Thymus (tissue), 11 donors: ENCODE data around the gene CFAP299. TPM values are rescaled to one million over a fixed set of nuclear protein-coding genes. Genes with fewer than 3 reads are reported as not detected.

Experiments used
- DNase-seq, 9 donors: peaks; one replicate each; pipeline ENCODE4 v3.0.0-alpha.2; 2013; ENCODE audit warnings: low spot score in 9 of 9, low read depth in 6 of 9, missing footprints in 1 of 9
- H3K27ac ChIP-seq, 2 donors: one replicate each; pipeline ENCODE4 v1.5.1; 2013; ENCODE audit warnings: control low read depth in 1 of 2, low read depth in 1 of 2, low read length in 1 of 2, mild to moderate bottlenecking in 1 of 2, moderate library complexity in 1 of 2
- H3K27me3 ChIP-seq, 2 donors: one replicate each; pipeline ENCODE4 v1.5.1; 2013; ENCODE audit warnings: low read length in 1 of 2; ENCODE audit not compliant: control insufficient read depth in 2 of 2, insufficient read depth in 1 of 2
- H3K36me3 ChIP-seq, 2 donors: one replicate each; pipeline ENCODE4 v1.5.1; 2013; ENCODE audit warnings: low read length in 1 of 2, mild to moderate bottlenecking in 1 of 2, moderate library complexity in 1 of 2; ENCODE audit not compliant: control insufficient read depth in 2 of 2, insufficient read depth in 2 of 2
- H3K4me1 ChIP-seq, 2 donors: one replicate each; pipeline ENCODE4 v1.5.1; 2013; ENCODE audit warnings: low read length in 2 of 2; ENCODE audit not compliant: control insufficient read depth in 2 of 2, insufficient read depth in 2 of 2
- H3K4me3 ChIP-seq, 2 donors: one replicate each; pipeline ENCODE4 v1.5.1; 2013; ENCODE audit warnings: low read length in 2 of 2, control low read depth in 1 of 2, mild to moderate bottlenecking in 1 of 2
- H3K9me3 ChIP-seq, 2 donors: one replicate each; pipeline ENCODE4 v1.5.1; 2013; ENCODE audit warnings: low read length in 1 of 2, mild to moderate bottlenecking in 1 of 2; ENCODE audit not compliant: control insufficient read depth in 2 of 2, insufficient read depth in 1 of 2
- WGBS: extraction: QIAGEN DNeasy Blood & Tissue Kit; methylation state at CpG from one replicate; pipeline ENCODE4 v1.1.7; 2013; 5-methylcytosine and 5-hydroxymethylcytosine counted together
- polyA plus RNA-seq: library from polyadenylated mRNA; stranded (reverse); fragments of 200-250 nt; gene quantifications from one replicate; pipeline ENCODE4 v1.2.3, GENCODE V29; 2013
- total RNA-seq: library from RNA; stranded (reverse); fragments of 120-200 nt; gene quantifications from one replicate; pipeline ENCODE4 v1.2.4, GENCODE V29; 2013
- donor health status: healthy.

Gene CFAP299
- total and polyA plus RNA-seq, 2 donors: 0.18 to 1.0 TPM

GRCh38 chr4:80608281-80608980, 272.9 kb downstream of the CFAP299 start:
- Histone ChIP-seq H3K4me1 (no peaks in the 10 kb centered on the region), H3K36me3 (no peaks in the 10 kb centered on the region), H3K4me3 (no peak overlapping the region), H3K27ac (no peak overlapping the region), H3K27me3 (no peaks in the 10 kb centered on the region), H3K9me3 (no peaks in the 10 kb centered on the region)
- 95% methylated on average over 3 of the region's 3 CpGs for WGBS
- DNase-seq: no peak

GRCh38 chr4:80610199-80610598, 274.7 kb downstream of the CFAP299 start:
- Histone ChIP-seq H3K36me3 (no peaks in the 10 kb centered on the region), H3K4me3 (no peak overlapping the region), H3K9me3 (no peaks in the 10 kb centered on the region), H3K27ac (no peak overlapping the region), H3K27me3 (no peaks in the 10 kb centered on the region), H3K4me1 (no peaks in the 10 kb centered on the region)
- DNase-seq: no peak
- 94% methylated on average over 1 of the region's 1 CpG for WGBS

- Histone ChIP-seq H3K27me3 (no peaks in the 10 kb centered on the region), H3K4me3 (no peak overlapping the region), H3K9me3 (no peaks in the 10 kb centered on the region), H3K36me3 (no peaks in the 10 kb centered on the region), H3K4me1 (no peaks in the 10 kb centered on the region), H3K27ac (no peak overlapping the region)
- 38% methylated on average over 3 of the region's 3 CpGs for WGBS
- DNase-seq: peak in 2 of 9 donors; percentile 8 to 49
These were observed 275.5 kb downstream of the CFAP299 start for GRCh38 chr4:80610845-80611677.

GRCh38 chr4:80611678-80611979, 276.1 kb downstream of the CFAP299 start:
- Histone ChIP-seq H3K9me3 (no peaks in the 10 kb centered on the region), H3K4me1 (no peaks in the 10 kb centered on the region), H3K27ac (no peak overlapping the region), H3K27me3 (no peaks in the 10 kb centered on the region), H3K36me3 (no peaks in the 10 kb centered on the region), H3K4me3 (no peak overlapping the region)
- DNase-seq: no peak
- 81% methylated on average over 2 of the region's 2 CpGs for WGBS

GRCh38 chr4:80613470-80613869, 277.9 kb downstream of the CFAP299 start:
- Histone ChIP-seq H3K36me3 (no peaks in the 10 kb centered on the region), H3K27ac (no peak overlapping the region), H3K27me3 (no peaks in the 10 kb centered on the region), H3K4me3 (no peak overlapping the region), H3K4me1 (no peaks in the 10 kb centered on the region), H3K9me3 (no peaks in the 10 kb centered on the region)
- DNase-seq: no peak

GRCh38 chr4:80614319-80614718, 278.8 kb downstream of the CFAP299 start:
- no peak for DNase-seq
- no peaks in the 10 kb centered on the region for H3K36me3 ChIP-seq
- no peaks in the 10 kb centered on the region for H3K27me3 ChIP-seq
- H3K4me1 ChIP-seq: no peaks in the 10 kb centered on the region
- H3K4me3 ChIP-seq: no peak overlapping the region
- H3K27ac ChIP-seq: no peak overlapping the region
- H3K9me3 ChIP-seq: no peaks in the 10 kb centered on the region
- WGBS: 97% methylated on average over 6 of the region's 6 CpGs

- H3K36me3 ChIP-seq: no peaks in the 10 kb centered on the region
- H3K4me1 ChIP-seq: no peaks in the 10 kb centered on the region
- over 99% methylated on average over 2 of the region's 2 CpGs for WGBS
- H3K27ac ChIP-seq: no peak overlapping the region
- H3K27me3 ChIP-seq: no peaks in the 10 kb centered on the region
- DNase-seq: no peak
- no peak overlapping the region for H3K4me3 ChIP-seq
- H3K9me3 ChIP-seq: no peaks in the 10 kb centered on the region
These were observed 279.6 kb downstream of the CFAP299 start for GRCh38 chr4:80615099-80615498.

- Histone ChIP-seq H3K4me1 (no peaks in the 10 kb centered on the region), H3K27me3 (no peaks in the 10 kb centered on the region), H3K36me3 (no peaks in the 10 kb centered on the region), H3K27ac (no peak overlapping the region), H3K9me3 (no peaks in the 10 kb centered on the region), H3K4me3 (no peak overlapping the region)
- 50% methylated on average over 1 of the region's 1 CpG for WGBS
- DNase-seq: no peak
These were observed 283.6 kb downstream of the CFAP299 start for GRCh38 chr4:80619070-80619674.

- WGBS: 87% methylated on average over 1 of the region's 1 CpG
These were observed 296.3 kb downstream of the CFAP299 start for GRCh38 chr4:80631861-80632260.

More at GRCh38 chr4:80631861-80632260, 296.3 kb downstream of the CFAP299 start:
- H3K4me3 ChIP-seq: no peak overlapping the region
- H3K4me1 ChIP-seq: no peaks in the 10 kb centered on the region
- H3K36me3 ChIP-seq: no peaks in the 10 kb centered on the region
- H3K27me3 ChIP-seq: no peaks in the 10 kb centered on the region
- no peaks in the 10 kb centered on the region for H3K9me3 ChIP-seq
- no peak for DNase-seq
- no peak overlapping the region for H3K27ac ChIP-seq
